Naive B cell (primary cell): Measurements from ENCODE around the gene HELB. TPM values are rescaled to one million over a fixed set of nuclear protein-coding genes. Genes with fewer than 3 reads are reported as not detected.
A peak's percentile ranks its signal among the peaks of the same experiment; 100 is the strongest.

Source experiments
- ATAC-seq, 2 donors: fragments of 150-1000 bp; cut with Tn5 transposase; 2 replicates each; pipeline ENCODE4 v1.10.0; 2021; ENCODE audit warnings: low read depth in 2 of 2, mild to moderate bottlenecking in 2 of 2, moderate library complexity in 2 of 2
- DNase-seq: peaks from one replicate; pipeline ENCODE4 v3.0.0; 2022
- H3K27ac Mint-ChIP-seq, 6 donors: one replicate each; pipeline ENCODE4 v1.8.0; 2020 to 2022; ENCODE audit warnings: mild to moderate bottlenecking in 6 of 6, mixed read lengths in 6 of 6, moderate library complexity in 5 of 6, inconsistent platforms in 2 of 6
- H3K27me3 Mint-ChIP-seq, 3 donors: one replicate each; pipeline ENCODE4 v1.8.0; 2021 to 2022; ENCODE audit warnings: mixed read lengths in 3 of 3, mild to moderate bottlenecking in 1 of 3
- H3K36me3 Mint-ChIP-seq, 2 donors: one replicate each; pipeline ENCODE4 v1.8.0; 2020 to 2022; ENCODE audit warnings: mixed read lengths in 2 of 2, inconsistent platforms in 1 of 2, mild to moderate bottlenecking in 1 of 2
- H3K4me1 Mint-ChIP-seq, 3 donors: one replicate each; pipeline ENCODE4 v1.8.0; 2020 to 2022; ENCODE audit warnings: mixed read lengths in 3 of 3, inconsistent platforms in 1 of 3, mild to moderate bottlenecking in 1 of 3, moderate library complexity in 1 of 3
- H3K4me3 Mint-ChIP-seq, 8 donors: one replicate each; pipeline ENCODE4 v1.8.0; 2020 to 2022; ENCODE audit warnings: mild to moderate bottlenecking in 8 of 8, mixed read lengths in 8 of 8, moderate library complexity in 8 of 8, inconsistent platforms in 2 of 8
- H3K9me3 Mint-ChIP-seq, 7 donors: one replicate each; pipeline ENCODE4 v1.8.0; 2020 to 2022; ENCODE audit warnings: mixed read lengths in 7 of 7, mild to moderate bottlenecking in 5 of 7, inconsistent platforms in 2 of 7, moderate library complexity in 1 of 7
- polyA plus RNA-seq, 6 donors: library from polyadenylated mRNA; unstranded; fragments of 300-500 nt; fragmentation: Illumina TruSeq; gene quantifications; one replicate each; pipeline ENCODE4 v1.2.3, GENCODE V29; 2021; ENCODE audit warnings: low read depth in 6 of 6

The HELB gene
- 1 to 10 TPM in 5 of 6 donors, under 1 TPM in 1; 0.06 to 6.4 (median 4.9) TPM for polyA plus RNA-seq

DNA sequence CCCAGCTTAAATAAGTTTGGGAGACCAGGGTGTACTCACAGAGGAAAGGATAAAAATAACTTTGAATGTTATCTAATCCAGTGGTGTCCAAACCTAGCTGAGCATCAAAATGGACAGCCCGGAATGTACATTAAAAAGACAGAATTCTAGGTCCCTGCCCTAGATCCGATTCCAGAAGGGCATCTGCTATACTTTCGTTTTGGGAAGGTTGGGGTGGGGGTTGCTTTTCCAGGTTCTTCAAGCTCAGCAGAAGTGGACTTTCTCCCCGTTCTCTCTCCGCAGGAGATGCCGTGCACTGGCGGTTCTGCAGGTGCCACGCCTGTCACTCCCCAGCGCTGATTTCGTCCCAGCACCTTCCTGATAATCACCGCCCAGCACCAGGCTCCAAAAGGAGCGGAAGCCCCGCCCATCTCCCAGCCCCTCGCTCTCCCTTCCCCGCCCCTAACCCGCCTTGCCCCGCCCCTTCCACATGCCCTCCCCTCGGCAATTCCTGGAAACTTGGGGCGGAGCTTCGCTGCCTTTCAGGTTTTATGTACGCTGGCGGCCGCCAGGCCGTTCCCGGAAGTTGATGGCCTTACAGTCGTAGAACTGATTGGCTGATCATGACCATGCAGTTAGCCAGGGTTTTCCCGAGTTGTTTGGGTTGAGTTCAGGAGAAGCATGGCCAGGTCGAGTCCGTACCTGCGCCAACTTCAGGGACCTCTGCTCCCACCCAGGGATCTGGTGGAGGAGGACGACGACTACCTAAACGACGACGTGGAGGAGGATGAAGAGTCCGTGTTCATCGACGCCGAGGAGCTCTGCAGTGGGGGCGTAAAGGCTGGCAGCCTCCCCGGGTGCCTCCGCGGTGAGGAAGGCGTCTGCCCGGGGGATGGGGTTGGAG, at the start of gene HELB:
Gene HELB, plus strand, starts transcription at position 550 of the 883 bp plus-strand sequence. Its CDS starts 111 bp downstream, at position 661.
- Mint-ChIP-seq H3K27me3 (no peaks in the 10 kb centered on the region), H3K36me3 (peaks cover 0 to 4% of the 10 kb centered on the region in 2 donors), H3K4me3 (peak within 1 kb of the TSS; percentile 97 to 100 (median 98)), H3K9me3 (no peaks in the 10 kb centered on the region), H3K27ac (peak within 1 kb of the TSS; percentile 93 to 98 (median 96)), H3K4me1 (peaks cover 32 to 40% (median 38%) of the 10 kb centered on the region in 3 donors)
- ATAC-seq (peak; percentile 91 to 92), DNase-seq (peak; percentile 80)

- Mint-ChIP-seq H3K4me1 (no peaks in the 10 kb centered on the region), H3K27ac (no peak overlapping the region), H3K9me3 (no peaks in the 10 kb centered on the region), H3K36me3 (no peaks in the 10 kb centered on the region), H3K27me3 (no peaks in the 10 kb centered on the region), H3K4me3 (no peak overlapping the region)
- no peak for ATAC-seq
- DNase-seq: no peak
Observed at GRCh38 chr12:66252771-66253170, 49.5 kb upstream of the HELB start.

DNA sequence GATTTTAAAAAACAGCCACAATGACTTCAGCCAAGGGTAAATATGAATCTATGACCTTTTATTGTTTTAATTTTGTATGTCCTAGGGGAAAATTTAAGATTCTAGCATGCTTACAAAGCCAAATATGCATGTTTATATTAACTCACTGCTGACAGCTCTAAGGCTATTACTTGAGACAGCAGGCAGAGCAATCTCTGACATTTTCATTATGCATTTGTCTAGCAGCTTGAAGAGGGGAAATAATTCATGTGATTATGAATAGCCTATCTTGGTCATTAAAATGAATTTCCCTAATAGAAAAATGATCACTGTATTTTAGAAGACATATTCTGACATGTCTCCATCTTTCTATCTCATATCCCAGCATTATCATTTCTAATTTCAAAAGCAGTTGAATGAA, 46.6 kb upstream of the HELB start:
- Mint-ChIP-seq H3K27me3 (no peaks in the 10 kb centered on the region), H3K4me1 (no peaks in the 10 kb centered on the region), H3K36me3 (no peaks in the 10 kb centered on the region)

DNA sequence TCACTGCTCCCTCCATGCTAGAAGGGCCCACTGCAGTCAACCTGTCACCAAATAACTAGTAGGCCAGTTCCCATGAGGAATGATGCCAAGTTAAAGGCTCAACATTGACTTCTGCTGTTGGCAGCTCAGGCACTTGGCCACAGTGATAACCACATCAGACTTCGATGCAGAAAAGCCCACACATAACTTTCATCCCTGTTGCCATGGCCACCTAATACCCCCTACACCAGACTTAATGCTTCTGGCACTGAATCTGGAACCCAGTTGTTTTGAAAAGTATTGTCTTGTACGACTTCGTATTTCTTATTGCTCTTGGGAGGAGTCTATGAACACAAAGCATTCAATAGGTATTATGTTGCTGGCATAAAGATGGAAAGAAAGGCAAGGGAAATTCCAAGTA, 44.3 kb upstream of the HELB start:
- Mint-ChIP-seq H3K9me3 (no peaks in the 10 kb centered on the region), H3K4me3 (no peak overlapping the region), H3K27ac (no peak overlapping the region)

More for the DNA sequence above, 46.6 kb upstream of the HELB start:
- DNase-seq (no peak), ATAC-seq (no peak)
- H3K27ac Mint-ChIP-seq: no peak overlapping the region
- H3K9me3 Mint-ChIP-seq: no peaks in the 10 kb centered on the region
- no peak overlapping the region for H3K4me3 Mint-ChIP-seq

DNA sequence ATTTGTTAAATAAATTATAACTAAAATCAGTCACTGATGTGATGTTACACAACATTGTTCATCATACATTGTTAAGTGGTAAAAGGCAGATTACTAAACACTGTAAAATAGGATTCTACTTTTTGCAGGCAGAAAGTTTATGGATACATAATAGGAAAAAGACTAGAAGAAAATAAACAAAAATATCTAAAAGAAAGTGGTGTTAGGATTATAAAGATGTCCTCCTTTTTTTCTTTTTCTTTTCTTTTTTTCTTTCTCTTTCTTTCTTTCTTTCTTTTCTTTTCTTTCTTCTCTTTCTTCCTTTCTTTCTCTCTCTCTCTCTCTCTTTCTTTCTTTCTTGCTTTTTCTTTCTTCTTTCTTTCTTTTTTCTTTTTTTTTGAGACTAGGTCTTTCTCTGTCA, 39.6 kb upstream of the HELB start:
- Mint-ChIP-seq H3K27me3 (peaks cover 0 to 11% (median 7%) of the 10 kb centered on the region in 3 donors), H3K27ac (peak overlapping the region in 1 of 6 donors; percentile 75), H3K4me1 (no peaks in the 10 kb centered on the region), H3K9me3 (no peaks in the 10 kb centered on the region), H3K4me3 (no peak overlapping the region), H3K36me3 (no peaks in the 10 kb centered on the region)
- ATAC-seq (no peak), DNase-seq (no peak)

More for the DNA sequence above, 44.3 kb upstream of the HELB start:
- Mint-ChIP-seq H3K4me1 (no peaks in the 10 kb centered on the region), H3K36me3 (no peaks in the 10 kb centered on the region), H3K27me3 (no peaks in the 10 kb centered on the region)
- DNase-seq (no peak), ATAC-seq (no peak)

GRCh38 chr12:66268562-66268961, 33.7 kb upstream of the HELB start:
- H3K27me3 Mint-ChIP-seq: peaks cover 0 to 11% (median 7%) of the 10 kb centered on the region in 3 donors
- no peak overlapping the region for H3K4me3 Mint-ChIP-seq
- H3K36me3 Mint-ChIP-seq: no peaks in the 10 kb centered on the region
- DNase-seq: no peak
- no peak overlapping the region for H3K27ac Mint-ChIP-seq
- H3K4me1 Mint-ChIP-seq: no peaks in the 10 kb centered on the region
- ATAC-seq: peak; percentile 47 to 65
- no peaks in the 10 kb centered on the region for H3K9me3 Mint-ChIP-seq

DNA sequence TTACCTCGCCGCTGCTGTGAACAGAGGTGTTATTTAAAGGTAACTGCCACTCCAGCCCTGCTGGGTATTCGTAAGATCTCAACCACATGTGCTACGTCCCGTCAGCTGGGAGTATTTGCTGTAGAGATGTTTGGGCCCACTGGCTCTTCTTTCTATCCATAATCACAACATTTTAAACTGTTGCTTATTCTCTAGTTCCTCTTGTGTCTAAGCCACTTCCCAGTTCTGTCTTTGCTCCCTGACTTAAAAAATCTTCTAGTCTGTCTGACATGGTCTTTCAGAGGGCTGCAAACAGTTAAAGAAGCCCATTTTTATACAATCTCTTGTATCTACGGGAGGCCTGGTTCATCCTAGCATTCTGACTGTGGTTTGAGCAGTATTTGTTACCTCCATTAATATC, 33.2 kb upstream of the HELB start:
- Mint-ChIP-seq H3K36me3 (no peaks in the 10 kb centered on the region), H3K9me3 (no peaks in the 10 kb centered on the region), H3K4me3 (no peak overlapping the region), H3K27ac (no peak overlapping the region), H3K27me3 (peaks cover 0 to 7% (median 7%) of the 10 kb centered on the region in 3 donors), H3K4me1 (no peaks in the 10 kb centered on the region)
- DNase-seq: no peak
- no peak for ATAC-seq

GRCh38 chr12:66269757-66270383, 32.4 kb upstream of the HELB start:
- Mint-ChIP-seq H3K36me3 (no peaks in the 10 kb centered on the region), H3K4me1 (no peaks in the 10 kb centered on the region), H3K9me3 (no peaks in the 10 kb centered on the region), H3K4me3 (no peak overlapping the region), H3K27me3 (no peaks in the 10 kb centered on the region), H3K27ac (no peak overlapping the region)
- ATAC-seq (peak in 1 of 2 donors; percentile 48), DNase-seq (peak; percentile 7)

DNA sequence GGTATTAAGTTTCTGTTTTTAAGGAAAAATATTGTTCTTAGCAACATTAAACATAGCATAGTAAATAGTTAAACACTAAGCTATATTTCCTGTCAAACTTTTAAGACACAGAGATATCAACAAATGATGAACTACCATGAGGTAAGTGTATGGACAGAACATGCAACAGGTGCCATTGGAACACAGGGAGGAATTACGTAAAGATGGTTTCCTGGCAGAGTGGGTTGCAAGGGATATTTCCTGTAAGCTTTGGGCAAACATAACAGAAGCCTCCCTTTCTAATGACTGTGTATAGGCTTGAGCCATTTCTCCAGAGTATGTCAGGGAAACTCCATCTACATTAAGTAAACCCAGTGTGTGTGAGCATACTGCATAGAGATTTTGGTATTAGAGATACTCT, 31.7 kb upstream of the HELB start:
- Mint-ChIP-seq H3K36me3 (no peaks in the 10 kb centered on the region), H3K4me1 (no peaks in the 10 kb centered on the region), H3K27ac (no peak overlapping the region), H3K9me3 (no peaks in the 10 kb centered on the region), H3K27me3 (no peaks in the 10 kb centered on the region), H3K4me3 (no peak overlapping the region)
- DNase-seq (no peak), ATAC-seq (no peak)

DNA sequence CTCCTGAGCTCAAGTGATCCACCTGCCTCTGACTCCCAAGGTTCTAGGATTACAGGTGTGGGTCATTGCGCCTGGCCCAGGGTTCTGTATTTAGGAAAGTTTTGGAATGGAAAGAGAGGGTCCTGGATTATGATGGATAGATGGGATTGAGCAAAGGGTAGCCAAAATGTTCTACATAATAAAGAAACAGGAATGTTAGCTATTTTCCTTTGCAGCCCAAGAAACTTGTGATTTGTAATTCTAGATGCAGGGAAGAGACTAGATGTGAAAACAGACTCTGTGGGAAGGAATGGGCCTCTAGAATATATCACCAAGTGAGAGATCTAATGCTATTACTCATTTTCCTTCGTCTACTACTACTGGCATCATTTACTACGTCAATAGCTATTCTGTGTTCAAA, 29.6 kb upstream of the HELB start:
- Mint-ChIP-seq H3K27ac (no peak overlapping the region), H3K4me1 (no peaks in the 10 kb centered on the region), H3K9me3 (no peaks in the 10 kb centered on the region), H3K36me3 (peaks cover 0 to under 1% of the 10 kb centered on the region in 2 donors), H3K27me3 (peaks cover under 1 to 2% (median under 1%) of the 10 kb centered on the region in 3 donors), H3K4me3 (no peak overlapping the region)
- DNase-seq (no peak), ATAC-seq (no peak)

- H3K9me3 Mint-ChIP-seq: no peaks in the 10 kb centered on the region
- no peak for ATAC-seq
Observed at GRCh38 chr12:66273147-66273546, 29.1 kb upstream of the HELB start.

GRCh38 chr12:66275040-66275439, 27.3 kb upstream of the HELB start:
- no peak for ATAC-seq
- Mint-ChIP-seq H3K9me3 (no peaks in the 10 kb centered on the region), H3K4me1 (no peaks in the 10 kb centered on the region), H3K4me3 (no peak overlapping the region), H3K36me3 (peaks cover 0 to 4% of the 10 kb centered on the region in 2 donors), H3K27me3 (peaks cover 4 to 12% (median 9%) of the 10 kb centered on the region in 3 donors), H3K27ac (no peak overlapping the region)
- DNase-seq: no peak

More at GRCh38 chr12:66273147-66273546, 29.1 kb upstream of the HELB start:
- H3K27me3 Mint-ChIP-seq: peaks cover 4 to 7% (median 5%) of the 10 kb centered on the region in 3 donors
- DNase-seq: no peak
- H3K4me1 Mint-ChIP-seq: no peaks in the 10 kb centered on the region
- no peak overlapping the region for H3K4me3 Mint-ChIP-seq
- H3K36me3 Mint-ChIP-seq: peaks cover 0 to 4% of the 10 kb centered on the region in 2 donors
- no peak overlapping the region for H3K27ac Mint-ChIP-seq

GRCh38 chr12:66279123-66279712, 23.1 kb upstream of the HELB start:
- Mint-ChIP-seq H3K4me1 (peaks cover 0 to 3% (median 0%) of the 10 kb centered on the region in 3 donors), H3K27ac (no peak overlapping the region), H3K36me3 (peaks cover 0 to 4% of the 10 kb centered on the region in 2 donors), H3K9me3 (peaks cover 4 to 11% (median 6%) of the 10 kb centered on the region in 7 donors), H3K27me3 (peaks cover 4 to 30% (median 23%) of the 10 kb centered on the region in 3 donors), H3K4me3 (no peak overlapping the region)
- no peak for ATAC-seq
- DNase-seq: no peak
